H1 (cell line): ENCODE results near the gene IGLL5. TPM values are rescaled to one million over a fixed set of nuclear protein-coding genes. Genes with fewer than 3 reads are reported as not detected.

ENCODE experiments used
- EGR1 ChIP-seq: IDR thresholded peaks from 2 replicates; pipeline ENCODE4 v1.6.1; 2011; ENCODE audit warnings: low read depth, low read length, borderline replicate concordance
- KDM1A ChIP-seq: fragments of 200-600, 300-600 bp; sonication (generic); IDR thresholded peaks from 2 replicates; pipeline ENCODE4 v1.7.1; 2016; ENCODE audit warnings: mild to moderate bottlenecking, low read length, borderline replicate concordance
- TCF12 ChIP-seq: IDR thresholded peaks from 2 replicates; pipeline ENCODE4 v1.6.1; 2011; ENCODE audit warnings: low read depth, mild to moderate bottlenecking, low read length
- polyA plus RNA-seq, 7 experiments: library from polyadenylated mRNA; depleted of rRNA in 3 of 7; stranded (reverse) in 5 of 7; unstranded in 2 of 7; fragments of >200 nt in 5 of 7; fragments of 200-250 nt in 2 of 7; gene quantifications; 1 replicate in 5 of 7; 2 replicates in 1 of 7; 4 replicates in 1 of 7; pipeline versions ENCODE4 v1.2.1 to v1.2.3, GENCODE V29; 2011 to 2013; ENCODE audit warnings: missing spikeins in 2 of 7, mixed read lengths in 2 of 7
- total RNA-seq: library from RNA; stranded (reverse); fragmentation: NEBNext Ultra II Directional; extraction: Animal tissue kit (Norgen Biotek cat#: 25700); gene quantifications from 2 replicates; pipeline ENCODE4 v1.2.1, GENCODE V29; 2021
- TF ChIP-seq, protein P1 (sequence below), 3 experiments: IDR thresholded peaks; 1 replicate in 2 of 3; 2 replicates in 1 of 3; pipeline versions ENCODE4 v1.5.1 to v1.6.1; 2011; ENCODE audit warnings: low read length in 3 of 3, mild to moderate bottlenecking in 3 of 3, inconsistent platforms in 2 of 3, low read depth in 1 of 3, moderate library complexity in 1 of 3; ENCODE audit not compliant: insufficient read depth in 1 of 3; ENCODE audit errors: control extremely low read depth in 1 of 3

The IGLL5 gene
- total and polyA plus RNA-seq, 2 of the 8 experiments (the other 6 are each of a cell fraction or from before 2014, with no cell fraction given) = not detected

DNA sequence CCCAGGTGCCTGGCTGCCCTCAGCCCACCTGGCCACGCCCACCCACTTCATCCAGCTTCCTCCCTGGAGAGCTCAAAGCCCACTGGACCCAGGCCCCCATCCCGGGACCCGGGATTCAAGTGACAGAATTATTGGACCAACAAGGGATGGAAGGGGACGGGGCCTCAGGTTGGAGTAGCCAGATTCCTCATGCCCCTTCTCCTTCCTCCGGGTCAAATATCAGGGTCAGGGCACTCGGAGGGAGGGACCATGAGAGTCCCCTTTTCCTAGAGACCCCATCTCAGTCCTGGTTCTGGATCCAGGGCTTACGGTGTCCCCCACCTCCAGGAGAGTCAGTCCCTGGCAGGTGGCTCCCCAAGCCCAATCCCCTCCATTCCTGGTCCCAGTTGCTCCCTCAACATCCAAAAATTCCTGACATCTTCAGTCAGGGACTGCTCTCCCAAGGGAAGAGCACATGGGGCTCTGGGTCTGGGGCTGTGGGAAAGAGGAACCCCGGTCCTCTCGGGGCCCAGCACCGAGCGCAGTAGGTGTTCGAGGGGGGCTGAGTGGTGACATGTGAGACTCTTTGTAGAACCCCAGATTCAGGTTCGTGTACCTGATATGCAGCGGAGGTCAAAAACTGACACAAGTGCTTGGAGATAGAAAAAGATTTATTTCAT lies 37.7 kb downstream of the IGLL5 start (continued):
- TF ChIP-seq, protein P1, sequence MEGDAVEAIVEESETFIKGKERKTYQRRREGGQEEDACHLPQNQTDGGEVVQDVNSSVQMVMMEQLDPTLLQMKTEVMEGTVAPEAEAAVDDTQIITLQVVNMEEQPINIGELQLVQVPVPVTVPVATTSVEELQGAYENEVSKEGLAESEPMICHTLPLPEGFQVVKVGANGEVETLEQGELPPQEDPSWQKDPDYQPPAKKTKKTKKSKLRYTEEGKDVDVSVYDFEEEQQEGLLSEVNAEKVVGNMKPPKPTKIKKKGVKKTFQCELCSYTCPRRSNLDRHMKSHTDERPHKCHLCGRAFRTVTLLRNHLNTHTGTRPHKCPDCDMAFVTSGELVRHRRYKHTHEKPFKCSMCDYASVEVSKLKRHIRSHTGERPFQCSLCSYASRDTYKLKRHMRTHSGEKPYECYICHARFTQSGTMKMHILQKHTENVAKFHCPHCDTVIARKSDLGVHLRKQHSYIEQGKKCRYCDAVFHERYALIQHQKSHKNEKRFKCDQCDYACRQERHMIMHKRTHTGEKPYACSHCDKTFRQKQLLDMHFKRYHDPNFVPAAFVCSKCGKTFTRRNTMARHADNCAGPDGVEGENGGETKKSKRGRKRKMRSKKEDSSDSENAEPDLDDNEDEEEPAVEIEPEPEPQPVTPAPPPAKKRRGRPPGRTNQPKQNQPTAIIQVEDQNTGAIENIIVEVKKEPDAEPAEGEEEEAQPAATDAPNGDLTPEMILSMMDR (IDR thresholded peaks at IDR 0.05; ENCODE audit: control extremely low read depth in 1 of 3, insufficient read depth in 1 of 3, low read depth in 1 of 3, low read length in 3 of 3) = no peak
- TF ChIP-seq TCF12 = no peak
- no peak for TF ChIP-seq KDM1A
- no peak for TF ChIP-seq EGR1
